ENCODE measurements around the gene WWOX.

WWOX gene

DNA sequence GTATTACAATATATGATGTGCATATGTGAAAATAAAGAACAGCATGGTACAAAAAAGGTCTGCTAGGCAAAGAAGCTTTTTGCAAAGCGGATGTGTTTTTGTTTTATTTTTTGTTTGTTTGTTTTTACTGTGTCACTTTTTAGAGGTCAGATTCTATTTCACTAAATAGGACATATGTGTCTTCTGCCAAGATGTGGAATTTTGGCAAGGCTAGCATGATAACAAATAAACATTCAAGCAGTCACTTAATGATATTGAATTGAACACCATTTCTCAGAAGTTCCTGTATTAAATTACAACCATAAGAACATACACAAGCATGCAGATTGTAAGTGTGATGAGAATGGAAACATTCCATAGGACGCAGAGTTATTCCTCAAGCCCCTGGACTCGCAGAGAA is 492.7 kb downstream of the WWOX start:
- H3K4me3 ChIP-seq (ENCODE audit: low read depth, low read length), result no peak overlapping the region
- no peak for TF ChIP-seq MYC (IDR thresholded peaks at IDR 0.05; ENCODE audit: low read depth, low read length)
- DNase-seq (ENCODE audit: low read depth), result no peak

DNA sequence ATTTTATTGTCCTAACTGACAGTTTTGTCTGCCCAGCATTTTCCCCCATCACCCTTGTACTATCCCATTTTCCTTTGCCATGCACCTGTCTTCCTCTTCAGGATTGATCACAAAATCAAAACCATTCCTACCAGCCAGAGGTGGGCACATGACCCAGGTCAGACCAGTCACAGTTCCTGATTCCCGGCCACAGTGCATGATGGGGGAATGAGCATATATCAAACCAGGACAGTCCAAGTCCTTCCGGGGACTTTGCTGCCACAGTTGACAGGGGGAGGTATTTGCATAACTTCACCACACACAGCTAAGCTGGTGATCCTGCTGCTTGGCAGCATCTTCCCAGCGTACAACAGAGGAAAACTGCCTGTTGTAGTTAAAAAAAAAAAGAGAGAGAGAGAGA is 493.9 kb downstream of the WWOX start:
- TF ChIP-seq, protein P1, sequence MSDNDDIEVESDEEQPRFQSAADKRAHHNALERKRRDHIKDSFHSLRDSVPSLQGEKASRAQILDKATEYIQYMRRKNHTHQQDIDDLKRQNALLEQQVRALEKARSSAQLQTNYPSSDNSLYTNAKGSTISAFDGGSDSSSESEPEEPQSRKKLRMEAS (IDR thresholded peaks at IDR 0.05; ENCODE audit: low read depth, low read length), result no peak
- TF ChIP-seq, protein P2, sequence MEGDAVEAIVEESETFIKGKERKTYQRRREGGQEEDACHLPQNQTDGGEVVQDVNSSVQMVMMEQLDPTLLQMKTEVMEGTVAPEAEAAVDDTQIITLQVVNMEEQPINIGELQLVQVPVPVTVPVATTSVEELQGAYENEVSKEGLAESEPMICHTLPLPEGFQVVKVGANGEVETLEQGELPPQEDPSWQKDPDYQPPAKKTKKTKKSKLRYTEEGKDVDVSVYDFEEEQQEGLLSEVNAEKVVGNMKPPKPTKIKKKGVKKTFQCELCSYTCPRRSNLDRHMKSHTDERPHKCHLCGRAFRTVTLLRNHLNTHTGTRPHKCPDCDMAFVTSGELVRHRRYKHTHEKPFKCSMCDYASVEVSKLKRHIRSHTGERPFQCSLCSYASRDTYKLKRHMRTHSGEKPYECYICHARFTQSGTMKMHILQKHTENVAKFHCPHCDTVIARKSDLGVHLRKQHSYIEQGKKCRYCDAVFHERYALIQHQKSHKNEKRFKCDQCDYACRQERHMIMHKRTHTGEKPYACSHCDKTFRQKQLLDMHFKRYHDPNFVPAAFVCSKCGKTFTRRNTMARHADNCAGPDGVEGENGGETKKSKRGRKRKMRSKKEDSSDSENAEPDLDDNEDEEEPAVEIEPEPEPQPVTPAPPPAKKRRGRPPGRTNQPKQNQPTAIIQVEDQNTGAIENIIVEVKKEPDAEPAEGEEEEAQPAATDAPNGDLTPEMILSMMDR (IDR thresholded peaks at IDR 0.05; ENCODE audit: low read depth, low read length), result no peak
- TF ChIP-seq MYC (IDR thresholded peaks at IDR 0.05; ENCODE audit: low read depth, low read length) (no peak), POLR2A (IDR thresholded peaks at IDR 0.05; ENCODE audit: extremely low read depth, insufficient read length) (no peak)
- H3K4me3 ChIP-seq (ENCODE audit: low read depth, low read length), result no peak overlapping the region
- DNase-seq (ENCODE audit: low read depth), result no peak

DNA sequence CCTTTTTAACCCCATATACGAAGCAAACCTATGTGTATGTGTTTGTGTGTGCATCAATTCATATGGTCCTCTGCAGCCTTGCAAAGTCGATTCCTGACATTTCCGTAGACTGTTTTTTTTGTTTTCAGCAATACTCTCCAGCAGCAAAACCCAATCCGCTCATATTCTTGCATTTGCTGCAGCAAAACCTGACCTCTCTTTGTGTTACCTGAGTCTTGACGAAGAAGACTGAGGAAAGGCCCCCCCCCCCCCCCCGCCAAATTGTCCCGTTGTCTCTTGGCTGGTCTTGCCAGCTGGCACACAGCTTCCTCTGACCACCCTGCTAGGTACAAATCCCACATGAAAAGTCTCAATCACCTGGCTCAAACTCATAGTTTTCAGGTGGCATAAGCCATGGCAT is 494.7 kb downstream of the WWOX start:
- no peak overlapping the region for H3K4me3 ChIP-seq (ENCODE audit: low read depth, low read length)
- no peak for DNase-seq (ENCODE audit: low read depth)
- TF ChIP-seq MYC (IDR thresholded peaks at IDR 0.05; ENCODE audit: low read depth, low read length) (no peak), POLR2A (IDR thresholded peaks at IDR 0.05; ENCODE audit: extremely low read depth, insufficient read length) (no peak)
- TF ChIP-seq, protein P1 (IDR thresholded peaks at IDR 0.05; ENCODE audit: low read depth, low read length), result no peak
- TF ChIP-seq, protein P2 (IDR thresholded peaks at IDR 0.05; ENCODE audit: low read depth, low read length), result no peak

DNA sequence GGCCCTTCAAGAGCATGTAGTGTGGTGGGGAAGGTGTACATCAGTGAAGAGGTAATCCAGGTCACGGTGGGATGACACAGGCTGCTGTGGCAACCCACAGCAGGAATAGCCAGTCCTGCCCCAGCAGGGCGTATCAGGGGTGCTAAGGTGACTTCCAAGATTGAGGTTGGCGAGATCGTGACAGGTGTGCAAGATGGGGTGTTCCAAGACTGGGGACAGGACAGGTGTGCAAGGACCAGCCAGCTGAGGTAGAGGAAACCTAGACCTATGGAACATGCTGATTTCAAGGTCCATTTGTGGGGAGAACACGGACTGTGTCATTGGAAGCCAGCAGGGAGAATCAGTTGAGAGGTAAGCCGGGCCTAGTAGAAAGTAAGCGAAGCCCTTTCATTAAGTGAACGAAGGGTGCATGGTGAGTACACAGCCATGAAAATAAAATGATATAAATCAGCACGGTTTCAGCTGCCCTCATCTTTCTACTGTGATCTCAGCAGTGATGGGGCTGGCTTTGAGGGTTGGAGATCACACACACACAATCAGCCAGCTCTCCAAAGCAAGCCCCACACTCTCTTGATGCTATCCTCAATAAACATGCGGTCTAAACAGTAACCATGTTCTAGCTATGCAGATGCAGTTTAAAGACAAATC is 497.0 kb downstream of the WWOX start:
- TF ChIP-seq, protein P1 (IDR thresholded peaks at IDR 0.05; ENCODE audit: low read depth, low read length), result no peak
- TF ChIP-seq POLR2A (IDR thresholded peaks at IDR 0.05; ENCODE audit: extremely low read depth, insufficient read length) (no peak), MYC (IDR thresholded peaks at IDR 0.05; ENCODE audit: low read depth, low read length) (no peak)
- TF ChIP-seq, protein P2 (IDR thresholded peaks at IDR 0.05; ENCODE audit: low read depth, low read length), result no peak
- no peak overlapping the region for H3K4me3 ChIP-seq (ENCODE audit: low read depth, low read length)
- no peak for DNase-seq (ENCODE audit: low read depth)

DNA sequence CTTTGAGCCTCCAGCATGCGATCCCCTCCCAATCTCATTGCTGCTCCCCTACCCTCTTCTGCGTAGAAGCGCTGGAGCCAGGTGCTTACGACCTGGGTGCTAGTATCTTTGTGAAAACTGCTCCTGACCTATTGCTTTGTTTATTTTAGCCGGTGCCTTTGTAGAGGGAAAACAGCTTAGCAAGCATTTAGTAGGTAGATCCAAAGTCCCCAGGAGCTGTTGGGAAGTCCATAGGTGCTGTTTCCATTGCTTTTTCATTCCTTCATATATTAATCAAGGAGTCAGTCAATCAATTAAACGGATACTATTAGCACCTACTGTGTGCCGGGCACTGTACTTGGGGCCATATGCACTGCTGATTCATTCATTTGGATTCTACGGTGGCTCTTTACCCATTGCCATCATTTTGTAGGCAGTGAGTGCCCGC is 497.6 kb downstream of the WWOX start:
- TF ChIP-seq, protein P2 (IDR thresholded peaks at IDR 0.05; ENCODE audit: low read depth, low read length), result no peak
- TF ChIP-seq, protein P1 (IDR thresholded peaks at IDR 0.05; ENCODE audit: low read depth, low read length), result no peak
- TF ChIP-seq POLR2A (IDR thresholded peaks at IDR 0.05; ENCODE audit: extremely low read depth, insufficient read length) (no peak), MYC (IDR thresholded peaks at IDR 0.05; ENCODE audit: low read depth, low read length) (no peak)
- H3K4me3 ChIP-seq (ENCODE audit: low read depth, low read length), result no peak overlapping the region
- no peak for DNase-seq (ENCODE audit: low read depth)

DNA sequence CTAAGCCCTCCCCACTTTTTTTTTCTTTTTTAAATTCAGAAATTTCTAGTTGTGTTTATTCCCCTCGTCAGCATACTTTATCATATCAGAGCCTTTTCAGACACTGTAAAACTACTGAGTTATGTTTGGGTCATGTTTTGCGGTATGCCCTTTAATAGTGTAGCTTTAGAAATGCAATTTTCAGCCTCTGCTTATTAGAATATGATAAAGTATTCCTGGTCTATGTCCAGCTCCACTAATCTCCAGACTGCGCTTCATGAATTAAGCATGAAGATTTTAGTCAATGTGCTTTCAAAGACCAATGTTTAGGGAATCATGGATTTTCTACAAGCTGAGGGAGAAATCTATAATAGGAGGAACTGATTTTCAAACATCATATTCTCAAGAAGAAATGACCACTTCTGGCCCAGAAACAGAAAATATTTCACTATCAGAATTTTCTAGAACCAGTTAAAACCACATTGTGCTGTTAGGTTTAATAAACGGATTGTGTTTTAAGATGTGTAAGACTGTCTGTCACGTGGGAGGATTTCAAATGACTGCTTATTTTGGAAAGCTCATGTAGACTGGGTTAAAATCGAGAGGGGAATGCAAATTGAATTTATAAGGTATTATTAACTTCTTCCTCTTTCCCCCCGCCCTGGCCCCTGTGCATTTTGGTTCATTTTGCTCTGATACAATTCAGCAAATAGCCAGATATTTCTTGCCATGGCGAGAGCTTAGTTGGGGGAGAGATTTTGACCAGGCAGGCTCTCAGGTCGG is 498.5 kb downstream of the WWOX start:
- no peak for DNase-seq (ENCODE audit: low read depth)
- no peak overlapping the region for H3K4me3 ChIP-seq (ENCODE audit: low read depth, low read length)
- no peak for TF ChIP-seq POLR2A (IDR thresholded peaks at IDR 0.05; ENCODE audit: extremely low read depth, insufficient read length)
- TF ChIP-seq, protein P1 (IDR thresholded peaks at IDR 0.05; ENCODE audit: low read depth, low read length), result no peak
- TF ChIP-seq, protein P2 (IDR thresholded peaks at IDR 0.05; ENCODE audit: low read depth, low read length), result no peak
- TF ChIP-seq MYC (IDR thresholded peaks at IDR 0.05; ENCODE audit: low read depth, low read length), result no peak

Measured in NB4 (cell line).